ENCODE measurements around the gene STXBP1. TPM values are rescaled to one million over a fixed set of nuclear protein-coding genes. Genes with fewer than 3 reads are reported as not detected.

The STXBP1 gene
- total and polyA plus RNA-seq, 9 of the 15 experiments (the other 6 are each of a cell fraction or from before 2014, with no cell fraction given) = 4.6 to 35.1 (median 9.7) TPM

DNA sequence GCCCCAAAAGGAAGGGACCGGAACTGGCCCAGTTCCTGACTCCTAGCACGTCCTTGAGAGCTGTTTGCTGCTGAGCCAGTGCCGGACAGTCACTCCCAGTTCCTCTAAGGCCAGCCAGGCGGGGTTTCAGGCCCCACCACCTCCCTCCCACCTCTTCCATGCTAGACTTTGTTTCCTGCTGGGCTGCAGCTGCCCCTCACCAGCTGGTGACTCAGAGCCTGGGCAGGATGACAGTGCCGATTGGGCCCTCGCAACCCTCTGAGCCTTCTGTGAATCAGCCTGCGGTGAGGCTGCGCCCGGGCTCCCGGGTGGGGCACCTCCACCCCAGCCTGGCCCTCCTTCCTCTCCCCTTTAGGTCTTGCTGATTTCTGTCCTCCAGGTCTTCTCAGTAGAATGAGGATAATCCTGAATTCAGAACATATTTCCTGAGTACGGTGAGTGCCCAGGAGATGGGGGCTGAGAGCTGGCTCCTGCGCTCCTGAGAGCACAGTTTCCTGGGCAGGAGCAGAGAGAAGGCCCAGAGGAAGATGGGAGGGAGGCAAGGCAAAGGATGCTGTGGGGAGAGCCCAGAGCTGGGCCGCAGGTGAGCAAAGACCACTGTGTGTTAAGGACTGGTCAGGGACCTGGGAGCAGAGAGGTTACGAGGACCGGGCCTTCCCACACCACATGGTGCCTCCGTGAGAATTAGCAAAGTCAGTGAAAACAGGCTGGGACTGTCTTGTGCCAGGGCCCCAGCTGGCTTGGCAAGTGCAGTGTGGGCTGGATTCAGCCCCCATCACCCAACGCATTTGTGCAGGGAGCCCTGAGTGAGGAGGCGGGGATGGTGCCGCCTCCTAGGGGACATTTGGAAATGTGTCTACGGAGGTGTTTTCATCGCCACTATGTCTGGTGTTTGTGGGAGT lies 32.9 kb upstream of the STXBP1 start (continued):
- TF ChIP-seq, protein P1, sequence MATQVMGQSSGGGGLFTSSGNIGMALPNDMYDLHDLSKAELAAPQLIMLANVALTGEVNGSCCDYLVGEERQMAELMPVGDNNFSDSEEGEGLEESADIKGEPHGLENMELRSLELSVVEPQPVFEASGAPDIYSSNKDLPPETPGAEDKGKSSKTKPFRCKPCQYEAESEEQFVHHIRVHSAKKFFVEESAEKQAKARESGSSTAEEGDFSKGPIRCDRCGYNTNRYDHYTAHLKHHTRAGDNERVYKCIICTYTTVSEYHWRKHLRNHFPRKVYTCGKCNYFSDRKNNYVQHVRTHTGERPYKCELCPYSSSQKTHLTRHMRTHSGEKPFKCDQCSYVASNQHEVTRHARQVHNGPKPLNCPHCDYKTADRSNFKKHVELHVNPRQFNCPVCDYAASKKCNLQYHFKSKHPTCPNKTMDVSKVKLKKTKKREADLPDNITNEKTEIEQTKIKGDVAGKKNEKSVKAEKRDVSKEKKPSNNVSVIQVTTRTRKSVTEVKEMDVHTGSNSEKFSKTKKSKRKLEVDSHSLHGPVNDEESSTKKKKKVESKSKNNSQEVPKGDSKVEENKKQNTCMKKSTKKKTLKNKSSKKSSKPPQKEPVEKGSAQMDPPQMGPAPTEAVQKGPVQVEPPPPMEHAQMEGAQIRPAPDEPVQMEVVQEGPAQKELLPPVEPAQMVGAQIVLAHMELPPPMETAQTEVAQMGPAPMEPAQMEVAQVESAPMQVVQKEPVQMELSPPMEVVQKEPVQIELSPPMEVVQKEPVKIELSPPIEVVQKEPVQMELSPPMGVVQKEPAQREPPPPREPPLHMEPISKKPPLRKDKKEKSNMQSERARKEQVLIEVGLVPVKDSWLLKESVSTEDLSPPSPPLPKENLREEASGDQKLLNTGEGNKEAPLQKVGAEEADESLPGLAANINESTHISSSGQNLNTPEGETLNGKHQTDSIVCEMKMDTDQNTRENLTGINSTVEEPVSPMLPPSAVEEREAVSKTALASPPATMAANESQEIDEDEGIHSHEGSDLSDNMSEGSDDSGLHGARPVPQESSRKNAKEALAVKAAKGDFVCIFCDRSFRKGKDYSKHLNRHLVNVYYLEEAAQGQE (IDR thresholded peaks at IDR 0.05; ENCODE audit: borderline replicate concordance) = peak; percentile 24; the same call in 1 of the 2 replicates
- TF ChIP-seq, protein P1 (CRISPR knock-in tag; IDR thresholded peaks at IDR 0.05; ENCODE audit: low read depth) = no peak
- TF ChIP-seq ZNF778 (CRISPR knock-in tag; IDR thresholded peaks at IDR 0.05) (no peak), RAD21 (CRISPR knock-in tag; conservative IDR thresholded peaks at IDR 0.05 in 1 of 2, IDR thresholded peaks at IDR 0.05 in 1 of 2) (peak in 1 of 2 experiments; percentile 44; a peak in 2 of 4 replicates), ZNF146 (CRISPR knock-in tag; IDR thresholded peaks at IDR 0.05; ENCODE audit: unreplicated experiment) (no peak), ATF1 (CRISPR knock-in tag; IDR thresholded peaks at IDR 0.05) (no peak), ATF1 (tag; IDR thresholded peaks at IDR 0.05) (0 out of 2 replicates have a peak, but pooled peaks have one; percentile 15), ZNF316 (IDR thresholded peaks at IDR 0.05) (peak; percentile 34; the same call in 1 of the 2 replicates), SPI1 (IDR thresholded peaks at IDR 0.05; ENCODE audit: borderline replicate concordance, low read depth, low read length) (0 out of 2 replicates have a peak, but pooled peaks have one; percentile 2), JUND (IDR thresholded peaks at IDR 0.05; ENCODE audit: borderline replicate concordance, low read depth, low read length) (peak; percentile 48; the same call in 1 of the 2 replicates), JUND (tag; IDR thresholded peaks at IDR 0.05; ENCODE audit: borderline replicate concordance, low read depth, low read length) (no peak), MAZ (CRISPR knock-in tag; conservative IDR thresholded peaks at IDR 0.05 in 1 of 2, IDR thresholded peaks at IDR 0.05 in 1 of 2) (peak in 1 of 2 experiments; percentile 53; a peak in 1 of 4 replicates), PHF8 (IDR thresholded peaks at IDR 0.05; ENCODE audit: borderline replicate concordance, low read length) (peak; percentile 13; the same call in 1 of the 2 replicates)
- TF ChIP-seq, protein P2, sequence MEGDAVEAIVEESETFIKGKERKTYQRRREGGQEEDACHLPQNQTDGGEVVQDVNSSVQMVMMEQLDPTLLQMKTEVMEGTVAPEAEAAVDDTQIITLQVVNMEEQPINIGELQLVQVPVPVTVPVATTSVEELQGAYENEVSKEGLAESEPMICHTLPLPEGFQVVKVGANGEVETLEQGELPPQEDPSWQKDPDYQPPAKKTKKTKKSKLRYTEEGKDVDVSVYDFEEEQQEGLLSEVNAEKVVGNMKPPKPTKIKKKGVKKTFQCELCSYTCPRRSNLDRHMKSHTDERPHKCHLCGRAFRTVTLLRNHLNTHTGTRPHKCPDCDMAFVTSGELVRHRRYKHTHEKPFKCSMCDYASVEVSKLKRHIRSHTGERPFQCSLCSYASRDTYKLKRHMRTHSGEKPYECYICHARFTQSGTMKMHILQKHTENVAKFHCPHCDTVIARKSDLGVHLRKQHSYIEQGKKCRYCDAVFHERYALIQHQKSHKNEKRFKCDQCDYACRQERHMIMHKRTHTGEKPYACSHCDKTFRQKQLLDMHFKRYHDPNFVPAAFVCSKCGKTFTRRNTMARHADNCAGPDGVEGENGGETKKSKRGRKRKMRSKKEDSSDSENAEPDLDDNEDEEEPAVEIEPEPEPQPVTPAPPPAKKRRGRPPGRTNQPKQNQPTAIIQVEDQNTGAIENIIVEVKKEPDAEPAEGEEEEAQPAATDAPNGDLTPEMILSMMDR (IDR thresholded peaks at IDR 0.05 in 2 of 3, conservative IDR thresholded peaks at IDR 0.05 in 1 of 3; ENCODE audit: insufficient read depth in 2 of 3, low read depth in 1 of 3, low read length in 3 of 3) = peak in 2 of 3 experiments; percentile 38 to 40; a peak in 4 of 6 replicates
- TF ChIP-seq, protein P3, sequence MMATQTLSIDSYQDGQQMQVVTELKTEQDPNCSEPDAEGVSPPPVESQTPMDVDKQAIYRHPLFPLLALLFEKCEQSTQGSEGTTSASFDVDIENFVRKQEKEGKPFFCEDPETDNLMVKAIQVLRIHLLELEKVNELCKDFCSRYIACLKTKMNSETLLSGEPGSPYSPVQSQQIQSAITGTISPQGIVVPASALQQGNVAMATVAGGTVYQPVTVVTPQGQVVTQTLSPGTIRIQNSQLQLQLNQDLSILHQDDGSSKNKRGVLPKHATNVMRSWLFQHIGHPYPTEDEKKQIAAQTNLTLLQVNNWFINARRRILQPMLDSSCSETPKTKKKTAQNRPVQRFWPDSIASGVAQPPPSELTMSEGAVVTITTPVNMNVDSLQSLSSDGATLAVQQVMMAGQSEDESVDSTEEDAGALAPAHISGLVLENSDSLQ (IDR thresholded peaks at IDR 0.05) = peak; percentile 2; the same call in 1 of the 2 replicates

Measured in K562 (cell line).